D721Med (cell line): ENCODE measurements around the gene RAB2B.
A peak's percentile ranks its signal among the peaks of the same experiment; 100 is the strongest.
"Not testable (repeated sequence)": the region's sequence is repeated elsewhere in the genome, so short reads cannot be mapped to it uniquely, and the experiment has no call there.

ENCODE experiments used
- DNase-seq: peaks from one replicate; pipeline ENCODE4 v3.0.0; 2011; ENCODE audit warnings: low spot score; ENCODE audit not compliant: insufficient read length
- FAIRE-seq: peaks from 2 replicates; lab custom pipeline; 2011; peaks lifted over from hg19 to GRCh38; lab: Jason Lieb, UNC
- CTCF ChIP-seq: IDR thresholded peaks from 2 replicates; pipeline ENCODE4 v1.5.1; 2012; ENCODE audit warnings: mild to moderate bottlenecking, control low read depth; ENCODE audit not compliant: insufficient read depth; ENCODE audit errors: missing control alignments

The RAB2B gene

GRCh38 chr14:21454843-21455544 lies 21.8 kb downstream of the RAB2B start:
- FAIRE-seq (no peak), DNase-seq (no peak)
- TF ChIP-seq CTCF, result no peak

GRCh38 chr14:21449899-21450216 lies 26.9 kb downstream of the RAB2B start:
- DNase-seq (no peak), FAIRE-seq (no peak)
- TF ChIP-seq CTCF, result no peak

GRCh38 chr14:21442657-21443056 lies 34.1 kb downstream of the RAB2B start:
- not testable (repeated sequence) for FAIRE-seq, DNase-seq

- DNase-seq, result no peak
- FAIRE-seq, result no peak
These were observed 35.9 kb downstream of the RAB2B start for GRCh38 chr14:21440859-21441258.

GRCh38 chr14:21437063-21437901 lies 39.5 kb downstream of the RAB2B start:
- FAIRE-seq, result no peak
- peak; percentile 51 for DNase-seq
- TF ChIP-seq CTCF, result no peak

More at GRCh38 chr14:21440859-21441258, 35.9 kb downstream of the RAB2B start:
- TF ChIP-seq CTCF, result no peak

- no peak for DNase-seq
- no peak for TF ChIP-seq CTCF
- no peak for FAIRE-seq
These were observed 40.1 kb downstream of the RAB2B start for GRCh38 chr14:21436567-21437062.

- TF ChIP-seq CTCF, result no peak
- no peak for DNase-seq
- no peak for FAIRE-seq
These were observed 45.6 kb downstream of the RAB2B start for GRCh38 chr14:21431126-21431525.
